HCT116 (cell line): ENCODE measurements around the gene USP7. TPM values are rescaled to one million over a fixed set of nuclear protein-coding genes. Genes with fewer than 3 reads are reported as not detected.
A peak's percentile ranks its signal among the peaks of the same experiment; 100 is the strongest.

Source experiments
- ATAC-seq: fragments of 200-7000 bp; cut with Tn5 transposase; 2 replicates; pipeline ENCODE4 v1.9.1; 2020; ENCODE audit warnings: mild to moderate bottlenecking, moderate library complexity
- BruUV-seq: library from RNA; stranded (reverse); fragments of 400-500 nt; replicated peaks from 2 replicates; lab custom pipeline; 2021; lab: Mats Ljungman, UMichigan
- CTCF ChIA-PET: fragments of 300-600 bp; sonication (Branson Sonifier 250); formaldehyde crosslinking; loops from one replicate; lab custom pipeline; 2021; ENCODE audit warnings: antibody characterized with exemption; lab: Charles Lee
- POLR2A ChIA-PET: fragments of 300-600, 350-600 bp; sonication (Branson Sonifier 250); formaldehyde crosslinking; loops from one replicate; lab custom pipeline; 2021; ENCODE audit warnings: antibody characterized with exemption; lab: Charles Lee
- RAD21 ChIA-PET, 2 experiments: fragments of 300-600 bp; sonication (Branson Sonifier 250); formaldehyde crosslinking; loops; one replicate each; lab custom pipeline; 2023; ENCODE audit warnings: low total read pairs in 2 of 2; ENCODE audit not compliant: uncharacterized antibody in 2 of 2, unreplicated experiment in 2 of 2, low non-redundant PET in 1 of 2; lab: Charles Lee
- DNase-seq: peaks from one replicate; pipeline ENCODE4 v3.0.0-alpha.2; 2010; ENCODE audit warnings: low read depth, low spot score
- H2AFZ ChIP-seq: fragments of 200-600 bp; shearing (Covaris generic), sonication (generic); 2 replicates; pipeline ENCODE4 v1.6.1; 2017; ENCODE audit warnings: low read depth, mixed run types, mixed read lengths, antibody characterized with exemption, low read length; ENCODE audit not compliant: poor library complexity, severe bottlenecking
- H3K27ac ChIP-seq: 2 replicates; pipeline ENCODE4 v1.5.1; 2012; ENCODE audit warnings: low read depth, low read length
- H3K27me3 ChIP-seq: fragments of 200-600 bp; sonication (generic); 2 replicates; pipeline ENCODE4 v1.6.1; 2016; ENCODE audit warnings: mixed run types, low read length, mixed read lengths; ENCODE audit not compliant: insufficient read depth
- H3K36me3 ChIP-seq, 2 experiments: fragments of 200-500 bp in 1 of 2; fragments of 200-600 bp in 1 of 2; sonication (Bioruptor generic) in 1 of 2; sonication (generic) in 1 of 2; 2 replicates each; pipeline versions ENCODE4 v1.5.1 to v1.6.1; 2014 to 2016; ENCODE audit warnings: low read length in 2 of 2, inconsistent platforms in 1 of 2, mixed read lengths in 1 of 2, mixed run types in 1 of 2; ENCODE audit not compliant: insufficient read depth in 2 of 2, control insufficient read depth in 1 of 2
- H3K4me1 ChIP-seq, 2 experiments: fragments of 200-600 bp in 1 of 2; sonication (generic) in 1 of 2; 2 replicates each; pipeline versions ENCODE4 v1.5.1 to v1.6.1; 2012 to 2017; ENCODE audit warnings: low read length in 2 of 2, inconsistent platforms in 1 of 2, mild to moderate bottlenecking in 1 of 2, mixed read lengths in 1 of 2, mixed run types in 1 of 2, moderate library complexity in 1 of 2; ENCODE audit not compliant: insufficient read depth in 2 of 2, control insufficient read depth in 1 of 2
- H3K4me2 ChIP-seq: fragments of 200-600 bp; sonication (generic); 2 replicates; pipeline ENCODE4 v1.6.1; 2017; ENCODE audit warnings: mixed run types, low read length, mixed read lengths
- H3K4me3 ChIP-seq, 2 experiments: fragments of 200-600 bp in 1 of 2; sonication (generic) in 1 of 2; replicated peaks in 1 of 2; 2 replicates each; pipeline ENCODE4 v1.5.1; 2011 to 2016; ENCODE audit warnings: low read length in 2 of 2, control low read depth in 1 of 2, low read depth in 1 of 2, mild to moderate bottlenecking in 1 of 2, mixed read lengths in 1 of 2, mixed run types in 1 of 2
- H3K79me2 ChIP-seq: fragments of 200-600 bp; sonication (generic); 2 replicates; pipeline ENCODE4 v1.6.1; 2017; ENCODE audit warnings: mild to moderate bottlenecking, mixed run types, low read length, moderate library complexity, mixed read lengths; ENCODE audit not compliant: insufficient read depth
- H3K9ac ChIP-seq: fragments of 200-600 bp; sonication (generic); 2 replicates; pipeline ENCODE4 v1.6.1; 2016; ENCODE audit warnings: low read length, mixed read lengths
- H3K9me2 ChIP-seq: fragments of 200-600 bp; sonication (generic), shearing (Covaris generic); 2 replicates; pipeline ENCODE4 v1.6.1; 2017; ENCODE audit warnings: mixed run types, mild to moderate bottlenecking, moderate library complexity; ENCODE audit not compliant: insufficient read depth
- H3K9me3 ChIP-seq, 2 experiments: fragments of 200-500 bp in 1 of 2; fragments of 200-600 bp in 1 of 2; sonication (Bioruptor generic) in 1 of 2; sonication (generic) in 1 of 2; 2 replicates each; pipeline ENCODE4 v1.6.1; 2014 to 2017; ENCODE audit warnings: low read length in 2 of 2, mixed read lengths in 2 of 2, inconsistent platforms in 1 of 2, low read depth in 1 of 2, mild to moderate bottlenecking in 1 of 2, mixed run types in 1 of 2, moderate library complexity in 1 of 2; ENCODE audit not compliant: control insufficient read depth in 1 of 2, insufficient read depth in 1 of 2
- H4K20me1 ChIP-seq: fragments of 200-600 bp; sonication (generic), shearing (Covaris generic); 2 replicates; pipeline ENCODE4 v1.6.1; 2017; ENCODE audit warnings: mixed run types, mild to moderate bottlenecking, moderate library complexity; ENCODE audit not compliant: insufficient read depth
- CBX3 ChIP-seq: IDR thresholded peaks from 2 replicates; pipeline ENCODE4 v1.6.1; 2012; ENCODE audit warnings: low read depth
- CTCF ChIP-seq, 3 experiments: fragments of 200-600 bp in 1 of 3; sonication (generic) in 1 of 3; IDR thresholded peaks in 2 of 3; conservative IDR thresholded peaks in 1 of 3; 2 replicates each; pipeline ENCODE4 v1.5.1; 2012 to 2017; ENCODE audit warnings: low read depth in 2 of 3, low read length in 2 of 3, antibody characterized with exemption in 1 of 3, borderline replicate concordance in 1 of 3, control low read depth in 1 of 3, mild to moderate bottlenecking in 1 of 3, mixed read lengths in 1 of 3, mixed run types in 1 of 3, moderate library complexity in 1 of 3; ENCODE audit not compliant: insufficient read depth in 1 of 3
- EZH2phosphoT487 ChIP-seq: fragments of 200-600 bp; IDR thresholded peaks from 2 replicates; pipeline ENCODE4 v1.6.1; 2018; ENCODE audit warnings: antibody characterized with exemption, borderline replicate concordance
- FOSL1 ChIP-seq: IDR thresholded peaks from 2 replicates; pipeline ENCODE4 v1.6.1; 2012; ENCODE audit warnings: low read depth
- MAX ChIP-seq: IDR thresholded peaks from 2 replicates; pipeline ENCODE4 v1.6.1; 2012
- POLR2A ChIP-seq: IDR thresholded peaks from 2 replicates; pipeline ENCODE4 v1.7.0; 2011; ENCODE audit warnings: borderline replicate concordance; ENCODE audit not compliant: insufficient read depth, insufficient read length; ENCODE audit errors: extremely low read depth
- RAD21 ChIP-seq: IDR thresholded peaks from 2 replicates; pipeline ENCODE4 v1.6.1; 2012; ENCODE audit warnings: low read depth, mild to moderate bottlenecking
- REST ChIP-seq: IDR thresholded peaks from 2 replicates; pipeline ENCODE4 v1.6.1; 2012; ENCODE audit warnings: low read depth
- SP1 ChIP-seq: IDR thresholded peaks from 2 replicates; pipeline ENCODE4 v1.6.1; 2012; ENCODE audit warnings: low read depth
- SRF ChIP-seq: IDR thresholded peaks from 2 replicates; pipeline ENCODE4 v1.6.1; 2012; ENCODE audit warnings: low read depth
- TCF7L2 ChIP-seq: IDR thresholded peaks from 2 replicates; pipeline ENCODE4 v1.7.0; 2011; ENCODE audit warnings: borderline replicate concordance, inconsistent platforms; ENCODE audit not compliant: insufficient read depth, insufficient read length; ENCODE audit errors: extremely low read depth
- YY1 ChIP-seq: IDR thresholded peaks from 2 replicates; pipeline ENCODE4 v1.6.1; 2011; ENCODE audit warnings: low read length, low read depth, moderate library complexity, mild to moderate bottlenecking; ENCODE audit not compliant: insufficient replicate concordance; ENCODE audit errors: extremely low read depth
- ZNF274 ChIP-seq: fragments of 200-500 bp; sonication (Bioruptor generic); IDR thresholded peaks from 2 replicates; pipeline ENCODE4 v1.6.1; 2014; ENCODE audit warnings: mild to moderate bottlenecking, low read depth, low read length, inconsistent platforms
- intact Hi-C: fragments of 100-400 bp; cut with micrococcal nuclease; formaldehyde crosslinking; loops from 2 replicates; pipeline ENCODE4 v1.10.0; 2022
- total RNA-seq: library from RNA; stranded (reverse); gene quantifications from one replicate; pipeline ENCODE4 v1.2.1, GENCODE V29; 2021; ENCODE audit not compliant: unreplicated experiment

The USP7 gene
- total RNA-seq, 1 experiment from 2014 or later = 154 TPM

GRCh38 chr16:8936421-8936820 lies 27.3 kb downstream of the USP7 start (continued):
- TF ChIP-seq REST (no peak), RAD21 (peak; percentile 42), MAX (0 out of 2 replicates have a peak, but pooled peaks have one; percentile 17), TCF7L2 (no peak), FOSL1 (no peak), SRF (no peak), SP1 (no peak)

GRCh38 chr16:8935989-8936388 lies 27.7 kb downstream of the USP7 start:
- RAD21 ChIA-PET = interaction anchor here (0.5 to 1.5 kb wide), 4 partner anchors 10 to 74 kb away, joined by 3 to 9 read pairs (median 4); no protein-coding TSS in a partner anchor
- BruUV-seq = no TSS peak
- Histone ChIP-seq H3K4me3 (no peak overlapping the region), H3K9me2 (no peaks in the 10 kb centered on the region), H4K20me1 (peaks cover 53% of the 10 kb centered on the region; the same call in 1 of the 2 replicates), H3K9me3 (no peaks in the 10 kb centered on the region), H3K4me1 (peaks cover 7 to 19% of the 10 kb centered on the region in 2 experiments), H3K9ac (no peak overlapping the region), H3K4me2 (no peak overlapping the region; the same call in 1 of the 2 replicates), H3K27me3 (no peaks in the 10 kb centered on the region), H3K79me2 (peaks cover 100% of the 10 kb centered on the region), H3K36me3 (no peaks in the 10 kb centered on the region), H2AFZ (no peak overlapping the region), H3K27ac (no peak overlapping the region)
- POLR2A ChIA-PET = interaction anchor here (0.6 kb wide), 1 partner anchor 155 kb away, joined by 4 read pairs; the partner anchor contains the start of gene HAPSTR1
- DNase-seq (no peak), ATAC-seq (peak; percentile 62)
- intact Hi-C loops = loop anchor here (2.0 kb wide), 2 partner anchors 73 to 199 kb away; no protein-coding TSS in a partner anchor
- CTCF ChIA-PET = interaction anchor here (0.6 to 2.2 kb wide), 18 partner anchors 9 to 363 kb away, joined by 3 to 27 read pairs (median 4); no protein-coding TSS in a partner anchor
- TF ChIP-seq RAD21 (0 out of 2 replicates have a peak, but pooled peaks have one; percentile 19), MAX (no peak), EZH2phosphoT487 (no peak), REST (no peak), CTCF (IDR thresholded peaks at IDR 0.05 in 2 of 3, conservative IDR thresholded peaks at IDR 0.05 in 1 of 3; ENCODE audit: borderline replicate concordance in 1 of 3, insufficient read depth in 1 of 3, low read depth in 2 of 3, low read length in 2 of 3) (peak in 2 of 3 experiments; percentile 23 to 39; a peak in 3 of 6 replicates), POLR2A (no peak), ZNF274 (no peak), YY1 (no peak), CBX3 (no peak)
